HG03039 (cell line): Measurements from ENCODE around the gene ZXDC.

ENCODE experiments used
- ATAC-seq: cut with Tn5 transposase; IDR thresholded peaks from one replicate; pipeline ENCODE4 v1.9.1; 2021; ENCODE audit warnings: mild to moderate bottlenecking, moderate library complexity; ENCODE audit not compliant: unreplicated experiment

The ZXDC gene

GRCh38 chr3:126512916-126513650 is 37.4 kb upstream of the ZXDC start:
- ATAC-seq, result no peak

- ATAC-seq, result no peak
These were observed 36.3 kb upstream of the ZXDC start for GRCh38 chr3:126512026-126512425.

GRCh38 chr3:126511291-126511690 is 35.6 kb upstream of the ZXDC start:
- ATAC-seq, result no peak

GRCh38 chr3:126510308-126510910 is 34.7 kb upstream of the ZXDC start:
- ATAC-seq, result no peak

- no peak for ATAC-seq
These were observed 34.1 kb upstream of the ZXDC start for GRCh38 chr3:126509597-126510307.

GRCh38 chr3:126508564-126508964 is 32.9 kb upstream of the ZXDC start:
- no peak for ATAC-seq

- ATAC-seq, result no peak
These were observed 32.2 kb upstream of the ZXDC start for GRCh38 chr3:126507886-126508285.

GRCh38 chr3:126503701-126504100 is 28.0 kb upstream of the ZXDC start:
- no peak for ATAC-seq

- no peak for ATAC-seq
These were observed 27.0 kb upstream of the ZXDC start for GRCh38 chr3:126502656-126503055.

- ATAC-seq, result no peak
These were observed 26.0 kb upstream of the ZXDC start for GRCh38 chr3:126501736-126502135.

- no peak for ATAC-seq
These were observed 25.4 kb upstream of the ZXDC start for GRCh38 chr3:126501054-126501453.

- ATAC-seq, result no peak
These were observed 24.3 kb upstream of the ZXDC start for GRCh38 chr3:126500016-126500415.

- ATAC-seq, result no peak
These were observed 23.7 kb upstream of the ZXDC start for GRCh38 chr3:126499401-126499800.

GRCh38 chr3:126498929-126499328 is 23.2 kb upstream of the ZXDC start:
- no peak for ATAC-seq

- ATAC-seq, result no peak
These were observed 22.8 kb upstream of the ZXDC start for GRCh38 chr3:126498461-126498860.

- ATAC-seq, result no peak
These were observed 22.3 kb upstream of the ZXDC start for GRCh38 chr3:126497956-126498355.

GRCh38 chr3:126496894-126497850 is 21.5 kb upstream of the ZXDC start:
- no peak for ATAC-seq

- no peak for ATAC-seq
These were observed 20.1 kb upstream of the ZXDC start for GRCh38 chr3:126495786-126496185.

- no peak for ATAC-seq
These were observed 19.2 kb upstream of the ZXDC start for GRCh38 chr3:126494970-126495230.

GRCh38 chr3:126494204-126494969 is 18.7 kb upstream of the ZXDC start:
- no peak for ATAC-seq

GRCh38 chr3:126493739-126494138 is 18.0 kb upstream of the ZXDC start:
- no peak for ATAC-seq
